ENCODE data around the gene TRIM72. TPM values are rescaled to one million over a fixed set of nuclear protein-coding genes. Genes with fewer than 3 reads are reported as not detected.

TRIM72 gene
- total and polyA plus RNA-seq, 2 donors (not counting 3 experiments of a cell fraction or from before 2014, with no cell fraction given), result not detected

- no peaks in the 10 kb centered on the region for H3K9me3 ChIP-seq (replicated peaks; ENCODE audit: control insufficient read depth, insufficient read depth, low read length)
- no peaks in the 10 kb centered on the region for H3K4me1 ChIP-seq (ENCODE audit: control insufficient read depth, extremely low read depth, insufficient read depth, low read length)
- dilution Hi-C loops (cut with MboI; ENCODE audit: extremely low pct_ligation_motif_present, low sequenced_read_pairs), result no loop called here
- ChIA-PET CTCF (no interaction called here), POLR2A (no interaction called here)
- H2AFZ ChIP-seq (ENCODE audit: low read depth, low read length), result no peak overlapping the region
- no peak overlapping the region for H3K4me3 ChIP-seq (replicated peaks in 1 of 3; ENCODE audit: insufficient read depth in 1 of 3, low read depth in 1 of 3, low read length in 3 of 3)
- intact Hi-C loops (cut with micrococcal nuclease), result no loop called here
- no peak overlapping the region for H3K9ac ChIP-seq (replicated peaks; ENCODE audit: extremely low read depth, insufficient read depth, low read length)
- no peak overlapping the region for H3K4me2 ChIP-seq (ENCODE audit: insufficient read depth, low read length)
- H3K27me3 ChIP-seq (ENCODE audit: control insufficient read depth in 2 of 2, insufficient read depth in 2 of 2, low read length in 2 of 2), result peaks cover 23 to 34% of the 10 kb centered on the region in 2 experiments
- TF ChIP-seq GATA2 (IDR thresholded peaks at IDR 0.05; ENCODE audit: insufficient read depth, insufficient read length, low read depth, low read length) (no peak), MAX (IDR thresholded peaks at IDR 0.05; ENCODE audit: insufficient read depth, insufficient read length) (no peak), MYC (IDR thresholded peaks at IDR 0.05; ENCODE audit: low read depth, low read length) (no peak), FOS (IDR thresholded peaks at IDR 0.05; ENCODE audit: borderline replicate concordance, insufficient read depth, low read length) (no peak), POLR2A (IDR thresholded peaks at IDR 0.05; ENCODE audit: low read depth, low read length) (no peak), EZH2 (IDR thresholded peaks at IDR 0.05; ENCODE audit: borderline replicate concordance, low read depth, low read length, severe bottlenecking) (no peak), JUN (IDR thresholded peaks at IDR 0.05; ENCODE audit: borderline replicate concordance, insufficient read depth, insufficient read length, low read depth) (no peak)
- TF ChIP-seq, protein P1, sequence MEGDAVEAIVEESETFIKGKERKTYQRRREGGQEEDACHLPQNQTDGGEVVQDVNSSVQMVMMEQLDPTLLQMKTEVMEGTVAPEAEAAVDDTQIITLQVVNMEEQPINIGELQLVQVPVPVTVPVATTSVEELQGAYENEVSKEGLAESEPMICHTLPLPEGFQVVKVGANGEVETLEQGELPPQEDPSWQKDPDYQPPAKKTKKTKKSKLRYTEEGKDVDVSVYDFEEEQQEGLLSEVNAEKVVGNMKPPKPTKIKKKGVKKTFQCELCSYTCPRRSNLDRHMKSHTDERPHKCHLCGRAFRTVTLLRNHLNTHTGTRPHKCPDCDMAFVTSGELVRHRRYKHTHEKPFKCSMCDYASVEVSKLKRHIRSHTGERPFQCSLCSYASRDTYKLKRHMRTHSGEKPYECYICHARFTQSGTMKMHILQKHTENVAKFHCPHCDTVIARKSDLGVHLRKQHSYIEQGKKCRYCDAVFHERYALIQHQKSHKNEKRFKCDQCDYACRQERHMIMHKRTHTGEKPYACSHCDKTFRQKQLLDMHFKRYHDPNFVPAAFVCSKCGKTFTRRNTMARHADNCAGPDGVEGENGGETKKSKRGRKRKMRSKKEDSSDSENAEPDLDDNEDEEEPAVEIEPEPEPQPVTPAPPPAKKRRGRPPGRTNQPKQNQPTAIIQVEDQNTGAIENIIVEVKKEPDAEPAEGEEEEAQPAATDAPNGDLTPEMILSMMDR (IDR thresholded peaks at IDR 0.05; ENCODE audit: extremely low read depth in 1 of 2, insufficient read depth in 1 of 2, low read depth in 1 of 2, low read length in 2 of 2), result no peak
- no TSS peak for BruUV-seq (replicated peaks)
- H3K27ac ChIP-seq (ENCODE audit: insufficient read depth, low read depth, low read length), result no peak overlapping the region
- no peaks in the 10 kb centered on the region for H4K20me1 ChIP-seq (replicated peaks; ENCODE audit: control insufficient read depth, extremely low read depth, insufficient read depth, low read length)
- H3K9me1 ChIP-seq (replicated peaks; ENCODE audit: control insufficient read depth, extremely low read depth, insufficient read depth, low read length), result no peaks in the 10 kb centered on the region
- no peaks in the 10 kb centered on the region for H3K79me2 ChIP-seq (ENCODE audit: control insufficient read depth, insufficient read depth, low read length)
- FAIRE-seq (no peak), DNase-seq (ENCODE audit: low read depth, low spot score) (no peak)
- no peaks in the 10 kb centered on the region for H3K36me3 ChIP-seq (ENCODE audit: control insufficient read depth in 2 of 2, extremely low read depth in 1 of 2, insufficient read depth in 2 of 2, low read length in 2 of 2)
Observed at GRCh38 chr16:31219154-31219741, 5.3 kb downstream of the TRIM72 start.

Data from endothelial cell of umbilical vein (primary cell).